GM06990 (cell line): ENCODE results near the gene AGAP3.
A peak's percentile ranks its signal among the peaks of the same experiment; 100 is the strongest.

Experiments used
- DNase-seq: peaks from one replicate; pipeline ENCODE4 v3.0.0-alpha.2; 2011; ENCODE audit not compliant: insufficient read length; ENCODE audit errors: extremely low read depth
- H3K27me3 ChIP-seq: replicated peaks from 2 replicates; pipeline ENCODE4 v1.6.0; 2011; ENCODE audit warnings: low read length; ENCODE audit not compliant: control insufficient read depth, insufficient read depth
- H3K36me3 ChIP-seq: 2 replicates; pipeline ENCODE4 v1.5.1; 2011; ENCODE audit warnings: low read length; ENCODE audit not compliant: control insufficient read depth, insufficient read depth
- H3K4me3 ChIP-seq: replicated peaks from 2 replicates; pipeline ENCODE4 v1.5.1; 2011; ENCODE audit warnings: low read depth, mild to moderate bottlenecking, control low read depth, low read length
- TF ChIP-seq, protein P1 (sequence below): IDR thresholded peaks from 2 replicates; pipeline ENCODE4 v1.5.1; 2011; ENCODE audit warnings: low read length, control low read depth, mild to moderate bottlenecking, inconsistent platforms; ENCODE audit not compliant: insufficient read depth, poor library complexity, severe bottlenecking

The AGAP3 gene

DNA sequence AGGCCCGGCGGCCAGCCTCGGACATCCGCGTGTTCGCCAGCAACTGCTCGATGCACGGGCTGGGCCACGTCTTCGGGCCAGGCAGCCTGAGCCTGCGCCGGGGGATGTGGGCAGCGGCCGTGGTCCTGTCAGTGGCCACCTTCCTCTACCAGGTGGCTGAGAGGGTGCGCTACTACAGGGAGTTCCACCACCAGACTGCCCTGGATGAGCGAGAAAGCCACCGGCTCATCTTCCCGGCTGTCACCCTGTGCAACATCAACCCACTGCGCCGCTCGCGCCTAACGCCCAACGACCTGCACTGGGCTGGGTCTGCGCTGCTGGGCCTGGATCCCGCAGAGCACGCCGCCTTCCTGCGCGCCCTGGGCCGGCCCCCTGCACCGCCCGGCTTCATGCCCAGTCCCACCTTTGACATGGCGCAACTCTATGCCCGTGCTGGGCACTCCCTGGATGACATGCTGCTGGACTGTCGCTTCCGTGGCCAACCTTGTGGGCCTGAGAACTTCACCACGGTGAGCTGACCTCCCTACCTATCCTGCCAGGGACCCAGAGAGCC, 37.3 kb upstream of the AGAP3 start:
- Histone ChIP-seq H3K27me3 (no peaks in the 10 kb centered on the region), H3K36me3 (peaks cover 2% of the 10 kb centered on the region), H3K4me3 (no peak overlapping the region)
- TF ChIP-seq, protein P1, sequence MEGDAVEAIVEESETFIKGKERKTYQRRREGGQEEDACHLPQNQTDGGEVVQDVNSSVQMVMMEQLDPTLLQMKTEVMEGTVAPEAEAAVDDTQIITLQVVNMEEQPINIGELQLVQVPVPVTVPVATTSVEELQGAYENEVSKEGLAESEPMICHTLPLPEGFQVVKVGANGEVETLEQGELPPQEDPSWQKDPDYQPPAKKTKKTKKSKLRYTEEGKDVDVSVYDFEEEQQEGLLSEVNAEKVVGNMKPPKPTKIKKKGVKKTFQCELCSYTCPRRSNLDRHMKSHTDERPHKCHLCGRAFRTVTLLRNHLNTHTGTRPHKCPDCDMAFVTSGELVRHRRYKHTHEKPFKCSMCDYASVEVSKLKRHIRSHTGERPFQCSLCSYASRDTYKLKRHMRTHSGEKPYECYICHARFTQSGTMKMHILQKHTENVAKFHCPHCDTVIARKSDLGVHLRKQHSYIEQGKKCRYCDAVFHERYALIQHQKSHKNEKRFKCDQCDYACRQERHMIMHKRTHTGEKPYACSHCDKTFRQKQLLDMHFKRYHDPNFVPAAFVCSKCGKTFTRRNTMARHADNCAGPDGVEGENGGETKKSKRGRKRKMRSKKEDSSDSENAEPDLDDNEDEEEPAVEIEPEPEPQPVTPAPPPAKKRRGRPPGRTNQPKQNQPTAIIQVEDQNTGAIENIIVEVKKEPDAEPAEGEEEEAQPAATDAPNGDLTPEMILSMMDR = no peak
- DNase-seq = no peak

DNA sequence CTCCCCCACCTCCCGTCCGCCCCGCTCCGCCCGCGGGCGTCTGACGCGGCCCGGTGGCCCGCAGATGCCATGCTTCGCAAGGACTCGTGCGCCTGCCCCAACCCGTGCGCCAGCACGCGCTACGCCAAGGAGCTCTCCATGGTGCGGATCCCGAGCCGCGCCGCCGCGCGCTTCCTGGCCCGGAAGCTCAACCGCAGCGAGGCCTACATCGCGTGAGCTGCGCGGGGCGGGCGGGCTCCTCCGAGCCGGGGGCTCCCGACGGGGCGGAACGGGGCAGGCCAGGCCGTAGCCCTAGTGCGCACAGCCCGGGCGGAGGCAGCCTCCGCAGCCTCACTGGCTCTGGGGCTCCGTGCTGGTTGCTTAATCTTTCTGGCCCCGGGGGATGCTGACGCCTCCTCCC, 35.2 kb upstream of the AGAP3 start:
- peaks cover 3% of the 10 kb centered on the region for H3K36me3 ChIP-seq
- peak; percentile 47 for DNase-seq
- no peaks in the 10 kb centered on the region for H3K27me3 ChIP-seq
- H3K4me3 ChIP-seq = no peak overlapping the region
- TF ChIP-seq, protein P1 = no peak

DNA sequence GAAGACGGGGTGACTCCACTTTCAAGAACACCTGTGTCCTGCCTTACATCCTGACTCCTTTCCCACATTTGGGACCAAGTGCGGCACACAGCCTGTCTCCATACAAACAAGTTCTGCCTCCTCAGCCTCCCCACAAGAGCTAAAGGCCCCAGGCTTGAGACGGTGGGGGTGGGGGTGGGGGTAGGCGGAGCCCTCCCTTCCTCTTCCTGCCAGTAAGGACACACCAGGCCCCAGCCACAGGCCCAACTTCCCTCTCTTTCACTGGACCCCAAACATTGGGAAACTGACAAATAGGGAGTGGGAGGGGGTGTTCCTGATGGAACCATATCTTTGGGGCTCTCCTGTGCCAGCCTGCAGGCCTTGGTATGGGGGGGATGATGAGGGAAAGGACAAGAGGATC, 33.2 kb upstream of the AGAP3 start:
- no peak for DNase-seq
- Histone ChIP-seq H3K27me3 (no peaks in the 10 kb centered on the region), H3K4me3 (no peak overlapping the region), H3K36me3 (peaks cover 3% of the 10 kb centered on the region)
- TF ChIP-seq, protein P1 = no peak

DNA sequence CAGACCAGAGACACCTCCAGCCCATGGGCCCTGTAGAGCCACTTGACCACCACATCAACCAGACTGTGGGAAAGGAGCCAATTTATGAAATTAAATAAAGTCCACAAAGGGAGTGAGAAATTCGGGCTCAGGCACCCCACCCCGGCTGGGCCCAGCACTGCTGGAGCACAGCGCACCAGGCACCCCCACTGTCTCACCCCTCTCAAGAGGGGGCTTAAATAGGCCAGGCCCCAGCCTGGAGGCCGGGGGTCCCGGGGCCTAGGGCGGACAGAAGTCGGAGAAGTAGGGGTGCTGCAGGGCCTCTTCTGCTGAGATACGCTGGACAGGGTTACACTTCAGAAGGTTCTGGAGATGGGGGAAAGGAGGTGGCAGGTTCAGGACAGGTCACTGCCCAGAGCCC, 32.5 kb upstream of the AGAP3 start:
- H3K4me3 ChIP-seq = no peak overlapping the region
- DNase-seq = no peak
- peaks cover 3% of the 10 kb centered on the region for H3K36me3 ChIP-seq
- TF ChIP-seq, protein P1 = no peak
- H3K27me3 ChIP-seq = no peaks in the 10 kb centered on the region

DNA sequence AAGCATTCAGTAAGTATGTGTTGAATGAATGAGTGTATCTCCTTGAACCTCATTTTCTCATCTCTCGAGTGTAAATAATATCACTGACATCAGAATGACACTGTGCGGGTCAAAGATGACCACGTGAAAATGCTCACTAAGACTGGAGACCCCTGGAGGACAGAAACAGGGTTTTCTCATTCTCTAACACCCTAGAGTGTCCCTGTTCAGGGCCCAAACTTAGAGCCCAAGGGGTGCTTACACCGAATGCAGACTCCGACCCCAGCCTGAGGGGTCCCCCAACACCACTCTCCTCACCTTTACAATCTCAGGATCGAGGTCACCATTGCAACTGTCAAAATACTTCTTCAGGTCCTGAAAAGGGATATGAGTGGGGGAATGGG, 30.0 kb upstream of the AGAP3 start:
- no peak overlapping the region for H3K4me3 ChIP-seq
- H3K36me3 ChIP-seq = peaks cover 3% of the 10 kb centered on the region
- TF ChIP-seq, protein P1 = no peak
- no peak for DNase-seq
- H3K27me3 ChIP-seq = no peaks in the 10 kb centered on the region
